NB4 (cell line): ENCODE measurements around the gene TDRD10.

ENCODE experiments used
- POLR2A ChIP-seq: IDR thresholded peaks from 2 replicates; pipeline ENCODE4 v1.6.1; 2011; ENCODE audit warnings: mild to moderate bottlenecking; ENCODE audit not compliant: insufficient read length; ENCODE audit errors: extremely low read depth
- TF ChIP-seq, protein P1 (sequence below): IDR thresholded peaks from one replicate; pipeline ENCODE4 v1.5.1; 2012; ENCODE audit warnings: low read depth, low read length

- TF ChIP-seq, protein P1, sequence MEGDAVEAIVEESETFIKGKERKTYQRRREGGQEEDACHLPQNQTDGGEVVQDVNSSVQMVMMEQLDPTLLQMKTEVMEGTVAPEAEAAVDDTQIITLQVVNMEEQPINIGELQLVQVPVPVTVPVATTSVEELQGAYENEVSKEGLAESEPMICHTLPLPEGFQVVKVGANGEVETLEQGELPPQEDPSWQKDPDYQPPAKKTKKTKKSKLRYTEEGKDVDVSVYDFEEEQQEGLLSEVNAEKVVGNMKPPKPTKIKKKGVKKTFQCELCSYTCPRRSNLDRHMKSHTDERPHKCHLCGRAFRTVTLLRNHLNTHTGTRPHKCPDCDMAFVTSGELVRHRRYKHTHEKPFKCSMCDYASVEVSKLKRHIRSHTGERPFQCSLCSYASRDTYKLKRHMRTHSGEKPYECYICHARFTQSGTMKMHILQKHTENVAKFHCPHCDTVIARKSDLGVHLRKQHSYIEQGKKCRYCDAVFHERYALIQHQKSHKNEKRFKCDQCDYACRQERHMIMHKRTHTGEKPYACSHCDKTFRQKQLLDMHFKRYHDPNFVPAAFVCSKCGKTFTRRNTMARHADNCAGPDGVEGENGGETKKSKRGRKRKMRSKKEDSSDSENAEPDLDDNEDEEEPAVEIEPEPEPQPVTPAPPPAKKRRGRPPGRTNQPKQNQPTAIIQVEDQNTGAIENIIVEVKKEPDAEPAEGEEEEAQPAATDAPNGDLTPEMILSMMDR = no peak
- TF ChIP-seq POLR2A = no peak
Observed at GRCh38 chr1:154550657-154551056, 48.6 kb downstream of the TDRD10 start.
